HG03097 (cell line): ENCODE data around the gene PLIN4.

Experiments
- ATAC-seq: cut with Tn5 transposase; IDR thresholded peaks from one replicate; pipeline ENCODE4 v1.9.1; 2021; ENCODE audit not compliant: unreplicated experiment, low FRiP score

Gene PLIN4

DNA sequence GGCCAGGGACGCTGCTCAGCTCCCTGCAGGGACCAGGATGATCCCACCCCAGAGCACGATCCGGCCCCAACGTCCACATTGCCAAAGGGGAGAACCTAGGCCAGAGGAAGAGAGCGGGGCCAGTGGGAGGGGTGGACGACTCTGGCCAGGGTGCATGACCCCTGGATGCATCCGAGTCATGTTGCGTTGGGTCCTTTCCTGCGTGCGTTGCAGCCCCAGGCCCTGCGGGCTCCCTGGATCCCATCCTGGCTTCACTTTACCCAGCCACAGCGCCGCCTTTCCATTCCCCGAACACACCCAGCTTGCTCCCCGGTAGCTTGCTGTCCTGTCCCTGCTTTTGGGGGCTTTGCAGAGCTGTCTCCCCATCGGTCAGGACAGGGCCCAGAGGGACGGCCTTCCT lies 10.5 kb downstream of the PLIN4 start:
- ATAC-seq: no peak

- no peak for ATAC-seq
Measured at GRCh38 chr19:4507150-4507452, 11.2 kb downstream of the PLIN4 start.

GRCh38 chr19:4506449-4507149 lies 11.7 kb downstream of the PLIN4 start:
- no peak for ATAC-seq

GRCh38 chr19:4505570-4506448 lies 12.5 kb downstream of the PLIN4 start:
- no peak for ATAC-seq

- no peak for ATAC-seq
Measured at GRCh38 chr19:4504891-4505569, 13.3 kb downstream of the PLIN4 start.

DNA sequence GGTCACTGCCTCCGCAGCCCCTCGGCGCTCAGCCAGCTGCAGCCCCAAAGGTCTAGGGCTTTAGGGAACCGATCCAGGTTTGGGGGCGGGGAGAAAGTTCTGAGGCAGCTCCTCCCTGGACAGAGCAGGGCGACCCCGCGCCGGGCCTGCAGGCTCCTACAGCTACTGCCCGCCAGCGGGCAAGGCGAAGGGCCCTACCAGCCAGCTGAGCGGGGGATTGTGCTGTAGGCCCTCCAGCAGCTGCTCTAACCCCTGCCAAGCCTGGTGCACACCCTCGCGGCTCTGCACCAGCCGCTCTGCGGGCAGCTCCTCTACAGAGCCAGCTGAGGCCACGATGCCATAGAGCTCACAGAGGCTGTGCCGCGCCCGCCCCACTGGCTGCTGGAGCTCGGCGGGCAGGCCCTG lies 14.0 kb downstream of the PLIN4 start:
- ATAC-seq: no peak

DNA sequence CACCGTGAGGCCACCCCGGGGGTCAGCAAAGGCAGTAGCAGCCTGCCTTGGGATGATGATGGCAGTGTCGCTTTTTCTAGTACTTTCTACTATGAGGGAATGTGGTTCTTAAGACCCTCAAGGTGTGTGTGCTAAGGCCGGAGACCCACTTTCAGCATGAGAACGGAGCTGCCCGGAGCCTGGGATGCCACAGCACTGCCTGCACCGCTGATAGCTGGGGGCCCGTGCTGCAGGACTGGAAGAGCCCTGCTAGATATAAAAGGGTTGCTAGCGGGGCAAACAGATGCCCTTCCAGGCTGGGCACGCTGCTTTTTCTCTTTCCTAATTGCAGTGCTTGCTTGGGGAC lies 14.5 kb downstream of the PLIN4 start:
- no peak for ATAC-seq

- no peak for ATAC-seq
Measured at GRCh38 chr19:4503132-4503824, 15.0 kb downstream of the PLIN4 start.

GRCh38 chr19:4502282-4503131 lies 15.8 kb downstream of the PLIN4 start:
- no peak for ATAC-seq

DNA sequence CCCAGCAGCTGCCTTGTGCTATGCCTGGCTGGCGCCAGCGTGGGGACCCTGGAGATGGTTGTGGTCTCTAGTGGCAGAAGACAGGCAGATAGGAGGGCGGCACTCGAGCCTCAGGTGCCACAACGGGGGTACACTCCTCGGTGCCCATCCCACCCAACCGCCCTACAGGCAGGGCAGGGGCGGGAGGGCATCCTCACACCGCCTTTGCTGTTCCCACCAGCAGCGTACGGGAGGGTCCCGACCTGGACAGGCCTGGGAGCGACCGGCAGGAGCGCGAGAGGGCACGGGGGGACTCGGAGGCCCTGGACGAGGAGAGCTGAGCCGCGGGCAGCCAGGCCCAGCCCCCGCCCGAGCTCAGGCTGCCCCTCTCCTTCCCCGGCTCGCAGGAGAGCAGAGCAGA lies 16.6 kb downstream of the PLIN4 start:
- ATAC-seq: no peak

- ATAC-seq: no peak
Measured at GRCh38 chr19:4500841-4501591, 17.3 kb downstream of the PLIN4 start.

GRCh38 chr19:4499855-4500254 lies 18.4 kb downstream of the PLIN4 start:
- ATAC-seq: no peak

DNA sequence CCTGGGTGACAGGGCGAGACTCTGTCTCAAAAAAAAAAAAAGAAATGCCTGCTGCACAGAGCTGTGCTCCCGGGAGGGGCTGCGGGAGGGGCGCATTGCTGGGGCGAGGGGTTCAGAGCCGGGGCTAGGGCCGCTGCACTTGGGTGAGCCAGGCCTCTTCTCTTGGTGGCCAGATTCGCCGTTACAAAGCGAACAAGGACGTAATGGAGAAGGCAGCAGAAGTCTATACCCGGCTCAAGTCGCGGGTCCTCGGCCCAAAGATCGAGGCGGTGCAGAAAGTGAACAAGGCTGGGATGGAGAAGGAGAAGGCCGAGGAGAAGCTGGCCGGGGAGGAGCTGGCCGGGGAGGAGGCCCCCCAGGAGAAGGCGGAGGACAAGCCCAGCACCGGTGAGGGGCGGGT lies 19.0 kb downstream of the PLIN4 start:
- ATAC-seq: no peak

GRCh38 chr19:4498694-4499093 lies 19.6 kb downstream of the PLIN4 start:
- ATAC-seq: no peak

DNA sequence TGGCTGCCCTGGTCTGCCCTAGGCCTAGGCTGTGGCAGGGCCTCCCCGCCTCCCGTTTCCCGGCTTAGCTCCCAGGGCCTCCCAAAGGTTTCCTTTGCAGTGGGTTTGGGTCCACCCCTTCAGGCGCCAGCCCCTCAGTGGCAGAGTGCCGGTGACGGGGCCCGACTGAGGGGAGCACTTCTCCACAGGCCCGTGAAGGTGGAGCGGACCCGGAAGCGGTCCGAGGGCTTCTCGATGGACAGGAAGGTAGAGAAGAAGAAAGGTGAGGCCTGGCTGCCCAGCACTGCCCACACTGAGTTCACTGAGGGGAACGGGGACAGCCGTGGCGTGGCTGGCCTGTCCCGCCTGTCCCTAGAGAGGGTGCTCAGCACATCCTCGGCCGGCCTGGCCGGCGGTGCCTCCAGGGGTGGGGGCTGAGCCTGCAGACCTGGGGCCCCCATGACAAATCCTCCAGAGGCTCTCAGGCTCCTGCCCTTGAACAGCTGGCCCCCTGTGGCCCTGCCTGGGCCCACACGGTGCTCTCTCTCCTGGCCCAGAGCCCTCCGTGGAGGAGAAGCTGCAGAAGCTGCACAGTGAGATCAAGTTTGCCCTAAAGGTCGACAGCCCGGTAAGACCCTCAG lies 20.4 kb downstream of the PLIN4 start:
- no peak for ATAC-seq

- ATAC-seq: no peak
Measured at GRCh38 chr19:4496304-4496703, 22.0 kb downstream of the PLIN4 start.

GRCh38 chr19:4495471-4495870 lies 22.8 kb downstream of the PLIN4 start:
- ATAC-seq: no peak

DNA sequence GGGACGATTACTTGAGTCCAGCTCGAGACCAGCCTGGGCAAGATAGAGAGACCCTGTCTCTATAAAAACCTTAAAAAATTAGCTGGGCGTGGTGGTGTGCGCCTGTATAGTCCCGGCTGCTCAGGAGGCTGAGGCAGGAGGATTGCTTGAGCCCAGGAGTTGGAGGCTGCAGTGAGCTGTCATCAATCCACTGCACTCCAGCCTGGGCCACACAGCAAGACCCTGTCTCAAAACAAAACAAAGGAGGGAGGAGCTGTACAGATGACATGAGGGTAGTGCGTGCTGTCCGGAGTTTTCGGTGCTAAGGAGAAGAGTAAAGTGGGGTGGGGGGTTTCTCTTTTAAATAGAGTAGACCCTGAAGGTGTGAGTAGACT lies 23.6 kb downstream of the PLIN4 start:
- ATAC-seq: no peak
